GM10248 (cell line): ENCODE data around the gene SLC16A1.

Experiments used
- CTCF ChIA-PET: fragments of 300-600 bp; sonication (Branson Sonifier 250); formaldehyde crosslinking; extraction: SDS; loops from one replicate; lab custom pipeline; 2021; ENCODE audit warnings: antibody characterized with exemption; lab: Yijun Ruan, JAX
- POLR2A ChIA-PET: fragments of 350-650 bp; sonication (Branson Sonifier 250); formaldehyde crosslinking; extraction: SDS; loops from one replicate; lab custom pipeline; 2020; ENCODE audit warnings: antibody characterized with exemption; lab: Yijun Ruan, JAX
- DNase-seq: peaks from one replicate; pipeline ENCODE4 v3.0.0; 2012; ENCODE audit errors: extremely low spot score
- CTCF ChIP-seq: IDR thresholded peaks from 2 replicates; pipeline ENCODE4 v1.5.1; 2012; ENCODE audit warnings: mild to moderate bottlenecking, low read depth; ENCODE audit errors: extremely low read depth, missing control alignments, control extremely low read depth

SLC16A1 gene

GRCh38 chr1:112904831-112905261 is 51.1 kb downstream of the SLC16A1 start:
- TF ChIP-seq CTCF = no peak
- CTCF ChIA-PET = interaction anchor here (0.9 to 1.5 kb wide), 5 partner anchors 8 to 25 kb away, joined by 3 to 4 read pairs (median 3); no protein-coding TSS in a partner anchor
- POLR2A ChIA-PET = no interaction called here
- no peak for DNase-seq

- POLR2A ChIA-PET = no interaction called here
- DNase-seq = no peak
- no peak for TF ChIP-seq CTCF
- CTCF ChIA-PET = interaction anchor here (0.9 to 1.9 kb wide), 9 partner anchors 9 to 187 kb away, joined by 3 to 8 read pairs (median 3); no protein-coding TSS in a partner anchor
Measured at GRCh38 chr1:112904071-112904830, 51.7 kb downstream of the SLC16A1 start.

GRCh38 chr1:112902221-112902620 is 53.8 kb downstream of the SLC16A1 start:
- TF ChIP-seq CTCF = no peak
- CTCF ChIA-PET = interaction anchor here (1.0 to 1.9 kb wide), 4 partner anchors 20 to 171 kb away, joined by 3 to 8 read pairs (median 5); partner anchors contain the start of gene LRIG2
- POLR2A ChIA-PET = no interaction called here
- DNase-seq = no peak

GRCh38 chr1:112901387-112901786 is 54.6 kb downstream of the SLC16A1 start:
- DNase-seq = no peak
- POLR2A ChIA-PET = no interaction called here
- no peak for TF ChIP-seq CTCF
- CTCF ChIA-PET = no interaction called here

- ChIA-PET POLR2A (interaction anchor here (0.6 kb wide), 1 partner anchor 146 kb away, joined by 5 read pairs; no protein-coding TSS in a partner anchor), CTCF (interaction anchor here (1.2 kb wide), 1 partner anchor 176 kb away, joined by 4 read pairs; the partner anchor contains the start of gene LRIG2)
- DNase-seq = no peak
Measured at GRCh38 chr1:112896783-112897182, 59.2 kb downstream of the SLC16A1 start.

More at GRCh38 chr1:112896783-112897182, 59.2 kb downstream of the SLC16A1 start:
- no peak for TF ChIP-seq CTCF
